ENCODE results near the gene HBB.
"Not testable (repeated sequence)": the region's sequence is repeated elsewhere in the genome, so short reads cannot be mapped to it uniquely, and the experiment has no call there.

HBB gene

GRCh38 chr11:5226732-5227310 is at the start of gene HBB:
Gene HBB, minus strand, starts transcription at chr11:5227071. Its CDS starts 50 bp downstream, at chr11:5227021.
- DNase-seq (ENCODE audit: low read depth in 2 of 2) = no peak

DNA sequence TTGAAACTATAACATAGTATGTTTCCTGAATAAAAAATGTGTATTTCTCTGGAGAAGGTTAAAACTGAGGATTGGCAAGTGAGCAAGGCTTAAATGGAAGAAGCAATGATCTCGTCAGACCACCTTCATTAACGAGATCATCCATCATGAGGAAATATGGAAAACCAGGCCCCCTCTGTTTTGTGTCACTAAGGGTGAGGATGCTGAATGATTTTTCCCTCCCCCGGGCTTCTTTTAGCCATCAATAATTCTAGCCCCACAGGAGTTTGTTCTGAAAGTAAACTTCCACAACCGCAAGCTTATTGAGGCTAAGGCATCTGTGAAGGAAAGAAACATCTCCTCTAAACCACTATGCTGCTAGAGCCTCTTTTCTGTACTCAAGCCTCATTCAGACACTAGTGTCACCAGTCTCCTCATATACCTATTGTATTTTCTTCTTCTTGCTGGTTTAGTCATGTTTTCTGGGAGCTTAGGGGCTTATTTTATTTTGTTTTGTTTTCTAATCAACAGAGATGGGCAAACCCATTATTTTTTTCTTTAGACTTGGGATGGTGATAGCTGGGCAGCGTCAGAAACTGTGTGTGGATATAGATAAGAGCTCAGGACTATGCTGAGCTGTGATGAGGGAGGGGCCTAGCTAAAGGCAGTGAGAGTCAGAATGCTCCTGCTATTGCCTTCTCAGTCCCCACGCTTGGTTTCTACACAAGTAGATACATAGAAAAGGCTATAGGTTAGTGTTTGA is 48.7 kb upstream of the HBB start:
- no peak for DNase-seq (ENCODE audit: low read depth in 2 of 2)

DNA sequence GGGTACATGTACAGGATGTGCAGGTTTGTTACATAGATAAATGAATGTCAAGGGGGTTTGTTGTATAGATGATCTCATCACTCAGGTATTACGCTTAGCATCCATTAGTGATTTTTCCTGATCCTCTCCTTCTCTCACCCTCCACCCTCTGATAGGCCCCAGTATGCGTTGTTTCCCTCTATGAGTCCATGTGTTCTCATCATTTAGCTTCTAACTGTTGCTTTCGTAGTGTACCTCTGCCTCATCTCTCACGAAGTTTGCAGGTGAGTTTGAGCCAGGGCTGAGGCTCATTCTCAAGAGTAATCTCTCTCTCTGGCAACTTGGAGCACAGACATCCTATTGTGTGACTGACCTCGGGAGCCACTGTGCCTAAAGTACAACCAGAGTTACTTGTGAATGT is 47.5 kb upstream of the HBB start:
- DNase-seq (ENCODE audit: low read depth in 2 of 2) = no peak

- no peak for DNase-seq (ENCODE audit: low read depth in 2 of 2)
These were observed 45.6 kb upstream of the HBB start for GRCh38 chr11:5272395-5273017.

- DNase-seq (ENCODE audit: low read depth in 2 of 2) = no peak
These were observed 42.9 kb upstream of the HBB start, which contains the start of gene HBE1 for GRCh38 chr11:5269715-5270147. Gene HBE1, minus strand, starts transcription at chr11:5269945. Its CDS starts 55 bp downstream, at chr11:5269890.

DNA sequence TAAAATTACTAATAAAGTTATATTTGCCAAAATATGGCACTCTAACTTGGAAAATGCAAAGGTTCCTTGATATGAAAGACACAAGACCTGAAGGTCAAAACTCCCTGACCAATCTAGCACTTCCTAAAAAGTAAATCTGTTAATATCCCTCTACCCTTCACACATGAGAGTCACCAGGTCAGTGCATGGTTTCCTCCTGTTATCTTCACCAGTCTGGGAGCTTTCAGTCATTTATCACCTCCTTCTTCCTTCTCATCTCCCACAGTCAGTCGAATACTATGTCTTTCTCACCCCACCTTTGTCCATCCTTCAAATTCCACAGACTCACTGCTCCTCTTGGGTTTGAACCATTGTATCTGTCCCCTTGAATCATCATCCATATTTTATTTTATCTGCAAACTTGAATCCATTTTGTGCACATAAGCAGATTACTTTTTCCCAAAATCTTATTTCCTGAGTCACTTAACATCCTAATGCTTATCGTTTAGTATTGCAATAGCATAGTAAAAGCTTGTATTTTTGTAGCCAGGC is 40.2 kb upstream of the HBB start:
- DNase-seq (ENCODE audit: low read depth in 2 of 2) = no peak

- no peak for DNase-seq (ENCODE audit: low read depth in 2 of 2)
These were observed 39.7 kb upstream of the HBB start for GRCh38 chr11:5266609-5267008.

DNA sequence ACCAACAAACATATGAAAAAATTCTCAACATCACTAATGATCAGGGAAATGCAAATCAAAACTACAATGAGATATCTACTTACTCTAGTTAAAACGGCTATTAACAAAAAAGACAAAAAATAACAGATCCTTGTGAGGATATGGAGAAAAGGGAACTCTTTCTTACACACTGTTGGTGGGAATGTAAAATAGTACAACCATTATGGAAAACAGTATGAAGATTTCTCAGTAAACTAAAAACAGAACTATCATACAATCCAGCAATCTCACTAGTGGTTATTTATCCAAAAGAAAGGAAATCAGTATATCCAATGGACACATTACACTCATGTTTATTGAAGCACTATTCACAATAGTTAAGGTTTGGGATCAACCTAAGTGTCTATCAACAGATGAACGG is 39.0 kb upstream of the HBB start:
- no peak for DNase-seq (ENCODE audit: low read depth in 2 of 2)

DNA sequence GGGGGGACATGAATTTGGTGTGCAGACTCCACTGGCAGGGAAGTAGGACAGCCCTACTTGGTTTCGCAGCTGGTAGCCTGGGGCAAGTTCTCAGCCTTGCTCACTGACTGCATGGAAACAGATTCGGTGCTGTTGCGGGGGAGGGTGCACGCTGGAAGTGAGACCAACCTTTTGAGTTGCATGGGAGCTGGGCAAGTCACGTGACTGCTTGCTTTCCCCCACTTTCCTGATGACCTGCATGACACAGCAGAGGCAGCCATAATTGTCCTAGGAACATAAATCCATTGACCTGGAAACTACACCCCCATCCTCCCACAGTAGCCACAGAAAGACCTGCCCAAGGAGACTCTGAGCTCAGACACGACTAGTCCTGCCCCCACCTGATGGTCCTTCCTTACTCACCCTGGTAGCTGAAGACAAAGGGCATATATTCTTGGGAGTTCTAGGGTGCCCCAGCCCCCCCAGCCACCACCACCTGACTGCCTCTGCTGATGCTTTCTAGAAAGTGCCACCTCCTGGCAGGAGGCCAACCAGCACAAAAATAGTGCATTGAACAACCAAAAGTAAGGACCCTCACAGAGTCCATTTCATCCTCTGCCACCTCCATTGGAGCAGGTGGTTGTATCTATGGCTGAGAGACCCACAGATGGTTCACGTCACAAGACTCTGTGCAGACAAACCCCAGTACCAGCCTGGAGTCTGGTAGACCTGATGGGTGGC is 31.8 kb upstream of the HBB start:
- no peak for DNase-seq (ENCODE audit: low read depth in 2 of 2)

- DNase-seq (ENCODE audit: low read depth in 2 of 2) = no peak
These were observed 30.4 kb upstream of the HBB start for GRCh38 chr11:5257296-5257695.

GRCh38 chr11:5254646-5255413 is 28.0 kb upstream of the HBB start, which contains the start of gene HBG2:
Gene HBG2, minus strand, starts transcription at chr11:5254781. Its CDS starts 53 bp downstream, at chr11:5254728.
- not testable (repeated sequence) for DNase-seq (ENCODE audit: low read depth in 2 of 2)

DNA sequence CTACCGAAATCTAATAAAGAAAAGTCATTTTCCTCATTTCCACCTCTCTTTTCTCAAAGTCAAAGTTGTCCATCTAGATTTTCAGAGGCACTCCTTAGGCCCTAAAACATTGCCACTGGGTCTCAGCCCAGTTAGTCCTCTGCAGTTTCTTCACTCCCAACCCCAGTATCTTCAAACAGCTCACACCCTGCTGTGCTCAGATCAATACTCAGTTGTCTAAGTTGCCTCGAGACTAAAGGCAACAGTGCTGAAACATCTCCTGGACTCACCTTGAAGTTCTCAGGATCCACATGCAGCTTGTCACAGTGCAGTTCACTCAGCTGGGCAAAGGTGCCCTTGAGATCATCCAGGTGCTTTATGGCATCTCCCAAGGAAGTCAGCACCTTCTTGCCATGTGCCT is 27.2 kb upstream of the HBB start:
- DNase-seq (ENCODE audit: low read depth in 2 of 2) = not testable (repeated sequence)

- DNase-seq (ENCODE audit: low read depth in 2 of 2) = not testable (repeated sequence)
These were observed 26.6 kb upstream of the HBB start for GRCh38 chr11:5253440-5253839.

GRCh38 chr11:5252919-5253265 is 26.0 kb upstream of the HBB start:
- DNase-seq (ENCODE audit: low read depth in 2 of 2) = no peak

- DNase-seq (ENCODE audit: low read depth in 2 of 2) = no peak
These were observed 25.5 kb upstream of the HBB start for GRCh38 chr11:5252192-5252918.

DNA sequence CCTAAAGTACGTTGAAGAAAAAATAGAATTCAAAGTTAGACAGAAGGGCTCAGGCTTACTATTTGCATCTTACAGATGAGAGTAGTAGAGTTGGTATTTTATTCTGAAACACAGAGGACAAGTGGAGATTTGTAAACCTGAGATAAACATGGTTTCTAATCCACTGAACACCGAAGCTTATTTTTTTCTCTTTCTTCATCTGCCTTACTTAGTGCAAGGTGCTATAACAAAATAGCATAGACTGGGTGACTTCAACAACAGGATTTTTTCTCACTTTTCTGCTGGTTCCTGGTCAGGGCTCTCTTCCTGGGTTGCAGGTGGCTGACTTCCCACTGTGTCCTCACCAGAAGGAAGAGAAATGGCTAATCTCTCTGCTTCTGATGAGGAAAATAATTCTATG is 24.9 kb upstream of the HBB start:
- DNase-seq (ENCODE audit: low read depth in 2 of 2) = no peak

DNA sequence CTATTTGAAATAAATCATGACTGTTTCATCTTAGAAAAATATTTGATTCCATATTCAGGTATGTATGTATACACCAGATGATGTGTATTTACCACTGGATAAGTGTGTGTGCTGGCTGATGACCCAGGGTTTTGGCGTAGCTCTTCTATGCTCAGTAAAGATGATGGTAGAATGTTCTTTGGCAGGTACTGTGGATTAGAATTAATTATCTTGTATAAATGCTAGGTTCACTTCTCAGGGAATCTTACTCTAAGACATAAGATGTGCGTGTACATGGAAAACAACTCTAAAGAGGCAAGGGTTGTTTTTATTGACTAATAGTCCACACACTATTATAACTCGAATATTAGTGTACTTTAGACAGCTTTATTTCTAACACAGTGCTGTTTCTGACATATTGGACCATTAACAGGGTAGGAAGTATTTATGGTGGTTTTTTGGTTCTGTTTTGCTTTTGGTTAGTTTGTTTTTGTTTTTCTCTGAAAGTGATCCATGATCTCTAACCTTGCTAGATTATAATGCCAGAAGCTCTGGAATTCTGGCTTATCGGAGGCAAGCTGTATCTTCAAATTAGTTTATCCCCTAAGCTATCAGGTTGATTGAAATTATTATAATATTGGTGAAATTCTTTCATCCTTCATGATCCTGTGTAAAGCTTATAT is 23.8 kb upstream of the HBB start:
- no peak for DNase-seq (ENCODE audit: low read depth in 2 of 2)

GRCh38 chr11:5249807-5250396 is 23.0 kb upstream of the HBB start, which contains the start of gene HBG1:
Gene HBG1, minus strand, starts transcription at chr11:5249857. Its CDS starts 53 bp downstream, at chr11:5249804.
- not testable (repeated sequence) for DNase-seq (ENCODE audit: low read depth in 2 of 2)

- DNase-seq (ENCODE audit: low read depth in 2 of 2) = not testable (repeated sequence)
These were observed 21.6 kb upstream of the HBB start for GRCh38 chr11:5248498-5248897.

Data from stimulated activated CD8-positive, alpha-beta memory T cell treated with anti-CD3 and anti-CD28 coated beads, Interleukin-2, amount 100 ng/mL, for 1 hour (primary cell).